WTC11 (cell line): ENCODE measurements around the gene MAPKAPK5. TPM values are rescaled to one million over a fixed set of nuclear protein-coding genes. Genes with fewer than 3 reads are reported as not detected.
"Not testable (repeated sequence)": the region's sequence is repeated elsewhere in the genome, so short reads cannot be mapped to it uniquely, and the experiment has no call there.

Source experiments
- ATAC-seq: fragments of 200-7000 bp; cut with Tn5 transposase; 2 replicates; pipeline ENCODE4 v1.10.0; 2021; ENCODE audit warnings: mild to moderate bottlenecking, moderate library complexity
- CTCF ChIA-PET: fragments of 300-600 bp; sonication (Branson Sonifier 250); formaldehyde crosslinking; loops from one replicate; lab custom pipeline; 2021; ENCODE audit warnings: antibody characterized with exemption; lab: Charles Lee
- POLR2A ChIA-PET: fragments of 350-600 bp; sonication (Branson Sonifier 250); formaldehyde crosslinking; loops from one replicate; lab custom pipeline; 2021; ENCODE audit warnings: antibody characterized with exemption; lab: Charles Lee
- DNase-seq: peaks from one replicate; pipeline ENCODE4 v3.0.0; 2021; ENCODE audit warnings: low spot score
- H3K27ac Mint-ChIP-seq: 2 replicates; pipeline ENCODE4 v1.8.0; 2021; ENCODE audit warnings: mixed read lengths
- H3K27me3 Mint-ChIP-seq: 2 replicates; pipeline ENCODE4 v1.8.0; 2021; ENCODE audit warnings: low read depth, mild to moderate bottlenecking, moderate library complexity, mixed read lengths
- H3K36me3 Mint-ChIP-seq: 2 replicates; pipeline ENCODE4 v1.8.0; 2021; ENCODE audit warnings: mixed read lengths
- H3K4me1 Mint-ChIP-seq: 2 replicates; pipeline ENCODE4 v1.8.0; 2022; ENCODE audit warnings: mixed read lengths
- H3K4me3 Mint-ChIP-seq: 2 replicates; pipeline ENCODE4 v1.8.0; 2021; ENCODE audit warnings: mild to moderate bottlenecking, moderate library complexity, mixed read lengths
- H3K9me3 Mint-ChIP-seq: 2 replicates; pipeline ENCODE4 v1.8.0; 2021; ENCODE audit warnings: mixed read lengths
- CREM ChIP-seq: sonication (generic); formaldehyde crosslinking; IDR thresholded peaks from 2 replicates; pipeline ENCODE4 v1.8.1; 2022; ENCODE audit warnings: mild to moderate bottlenecking, missing genetic modification reagents, moderate library complexity
- ESRRA ChIP-seq: sonication (generic); formaldehyde crosslinking; IDR thresholded peaks from 2 replicates; pipeline ENCODE4 v1.8.1; 2022; ENCODE audit warnings: mild to moderate bottlenecking, missing genetic modification reagents, borderline replicate concordance
- ETV6 ChIP-seq: sonication (generic); formaldehyde crosslinking; IDR thresholded peaks from 2 replicates; pipeline ENCODE4 v1.8.1; 2022; ENCODE audit warnings: mild to moderate bottlenecking, missing genetic modification reagents
- FOXJ3 ChIP-seq: sonication (generic); formaldehyde crosslinking; IDR thresholded peaks from 2 replicates; pipeline ENCODE4 v1.9.0; 2021; ENCODE audit warnings: missing genetic modification reagents, mild to moderate bottlenecking, borderline replicate concordance
- MXD4 ChIP-seq: fragments of 250-450 bp; sonication (Bioruptor Pico); IDR thresholded peaks from 2 replicates; pipeline ENCODE4 v1.8.0; 2021; ENCODE audit warnings: mild to moderate bottlenecking, moderate library complexity, borderline replicate concordance
- MYBL2 ChIP-seq: sonication (generic); formaldehyde crosslinking; IDR thresholded peaks from 2 replicates; pipeline ENCODE4 v1.8.1; 2023; ENCODE audit warnings: mild to moderate bottlenecking, moderate library complexity, missing genetic modification reagents
- RELA ChIP-seq: sonication (generic); formaldehyde crosslinking; IDR thresholded peaks from 2 replicates; pipeline ENCODE4 v1.8.1; 2022; ENCODE audit warnings: missing genetic modification reagents, mild to moderate bottlenecking, borderline replicate concordance
- TP53 ChIP-seq: sonication (generic); formaldehyde crosslinking; IDR thresholded peaks from 2 replicates; pipeline ENCODE4 v1.8.1; 2023; ENCODE audit warnings: mild to moderate bottlenecking, missing genetic modification reagents
- ZNF232 ChIP-seq: sonication (generic); formaldehyde crosslinking; IDR thresholded peaks from 2 replicates; pipeline ENCODE4 v1.8.0; 2022; ENCODE audit warnings: mild to moderate bottlenecking, missing genetic modification reagents
- ZNF317 ChIP-seq: sonication (generic); formaldehyde crosslinking; IDR thresholded peaks from 2 replicates; pipeline ENCODE4 v1.8.1; 2023; ENCODE audit warnings: low read depth, mild to moderate bottlenecking, moderate library complexity, missing genetic modification reagents, borderline replicate concordance
- ZNF671 ChIP-seq: fragments of 250-450 bp; sonication (Bioruptor Pico); IDR thresholded peaks from 2 replicates; pipeline ENCODE4 v1.8.0; 2021; ENCODE audit warnings: mild to moderate bottlenecking
- total RNA-seq: library from RNA; stranded (reverse); gene quantifications from 3 replicates; pipeline ENCODE4 v1.2.3, GENCODE V29; 2021
- TF ChIP-seq, protein P1 (sequence below): sonication (generic); formaldehyde crosslinking; conservative IDR thresholded peaks from 2 replicates; pipeline ENCODE4 v1.8.1; 2022; ENCODE audit warnings: mild to moderate bottlenecking, missing genetic modification reagents
- TF ChIP-seq, protein P2 (sequence below): sonication (generic); formaldehyde crosslinking; IDR thresholded peaks from 2 replicates; pipeline ENCODE4 v1.8.0; 2022; ENCODE audit warnings: mild to moderate bottlenecking, missing genetic modification reagents
- TF ChIP-seq, protein P3 (sequence below): sonication (generic); formaldehyde crosslinking; conservative IDR thresholded peaks from 2 replicates; pipeline ENCODE4 v1.8.1; 2023; ENCODE audit warnings: mild to moderate bottlenecking, low read depth, missing genetic modification reagents, moderate library complexity
- TF ChIP-seq, protein P4 (sequence below): fragments of 250-450 bp; sonication (Bioruptor Pico); conservative IDR thresholded peaks from 2 replicates; pipeline ENCODE4 v1.9.0; 2021; ENCODE audit warnings: mild to moderate bottlenecking
- TF ChIP-seq, protein P5 (sequence below): fragments of 250-450 bp; sonication (Bioruptor Pico); IDR thresholded peaks from 2 replicates; pipeline ENCODE4 v1.9.0; 2021; ENCODE audit warnings: moderate library complexity, mild to moderate bottlenecking, inconsistent platforms, borderline replicate concordance
- TF ChIP-seq, protein P6 (sequence below): sonication (generic); formaldehyde crosslinking; IDR thresholded peaks from 2 replicates; pipeline ENCODE4 v1.8.1; 2023; ENCODE audit warnings: mild to moderate bottlenecking, missing genetic modification reagents, borderline replicate concordance
- TF ChIP-seq, protein P7 (sequence below): sonication (generic); formaldehyde crosslinking; IDR thresholded peaks from 2 replicates; pipeline ENCODE4 v1.8.1; 2022; ENCODE audit warnings: missing genetic modification reagents, borderline replicate concordance

The MAPKAPK5 gene
- total RNA-seq, 1 experiment from 2014 or later, result 81.8 TPM

DNA sequence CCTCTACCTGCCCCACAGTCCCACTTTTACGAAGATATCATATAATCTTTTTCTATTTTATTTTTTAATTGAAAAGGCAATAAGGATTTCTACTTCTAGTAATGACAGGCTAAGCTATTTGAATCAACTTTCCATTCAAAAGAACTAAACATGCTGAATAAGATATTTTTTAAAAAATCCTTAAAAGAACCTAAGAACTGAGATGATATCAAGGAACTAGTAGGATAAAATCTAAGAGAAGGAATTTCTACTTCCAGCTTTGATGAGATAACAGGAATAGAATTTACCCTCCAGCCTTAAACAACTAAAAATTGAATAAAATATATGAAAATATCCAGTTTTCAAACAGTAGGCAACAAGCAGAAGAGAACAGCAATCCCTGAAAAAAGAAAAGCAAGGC lies 101.9 kb downstream of the MAPKAPK5 start:
- H3K9me3 Mint-ChIP-seq, result peaks cover 3% of the 10 kb centered on the region; the same call in 1 of the 2 replicates

DNA sequence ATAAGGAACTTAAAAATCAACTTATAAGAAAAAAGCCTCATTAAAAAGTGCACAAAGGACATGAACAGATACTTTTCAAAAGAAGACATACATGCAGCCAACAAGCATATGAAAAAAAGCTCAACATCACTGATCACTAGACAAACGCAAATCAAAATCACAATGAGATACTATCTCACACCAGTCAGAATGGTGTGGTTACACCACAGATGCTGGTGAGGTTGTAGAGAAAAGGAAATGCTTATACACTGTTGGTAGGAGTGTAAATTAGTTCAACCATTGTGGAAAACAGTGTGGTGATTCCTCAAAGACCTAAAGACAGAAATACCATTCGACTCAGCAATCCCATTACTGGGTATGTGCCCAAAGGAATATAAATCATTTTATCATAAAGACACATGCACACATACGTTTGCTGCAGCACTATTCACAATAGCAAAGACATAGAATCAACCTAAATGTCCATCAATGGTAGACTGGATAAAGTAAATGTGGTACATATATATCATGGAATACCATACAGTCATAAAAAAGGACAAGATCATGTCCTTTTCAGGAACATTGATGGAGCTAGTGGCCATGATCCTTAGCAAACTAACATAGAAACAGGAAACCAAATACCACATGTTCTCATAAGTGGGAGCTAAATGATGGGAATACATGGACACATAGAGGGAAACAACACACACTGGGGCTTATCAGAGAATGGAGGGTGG lies 109.1 kb downstream of the MAPKAPK5 start:
- peaks cover 47% of the 10 kb centered on the region for H3K9me3 Mint-ChIP-seq

More for the DNA sequence above, 101.9 kb downstream of the MAPKAPK5 start:
- Mint-ChIP-seq H3K4me1 (peaks cover 5% of the 10 kb centered on the region), H3K36me3 (no peaks in the 10 kb centered on the region), H3K27ac (no peak overlapping the region)
- ChIA-PET POLR2A (no interaction called here), CTCF (interaction anchor here (0.9 to 3.9 kb wide), 5 partner anchors 54 to 845 kb away, joined by 3 to 33 read pairs (median 3); partner anchors contain the start of genes ERP29 and TMEM116)
- TF ChIP-seq, protein P1, sequence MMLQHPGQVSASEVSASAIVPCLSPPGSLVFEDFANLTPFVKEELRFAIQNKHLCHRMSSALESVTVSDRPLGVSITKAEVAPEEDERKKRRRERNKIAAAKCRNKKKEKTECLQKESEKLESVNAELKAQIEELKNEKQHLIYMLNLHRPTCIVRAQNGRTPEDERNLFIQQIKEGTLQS (CRISPR knock-in tag), result no peak
- TF ChIP-seq, protein P2, sequence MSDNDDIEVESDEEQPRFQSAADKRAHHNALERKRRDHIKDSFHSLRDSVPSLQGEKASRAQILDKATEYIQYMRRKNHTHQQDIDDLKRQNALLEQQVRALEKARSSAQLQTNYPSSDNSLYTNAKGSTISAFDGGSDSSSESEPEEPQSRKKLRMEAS, result no peak
- TF ChIP-seq, protein P3, sequence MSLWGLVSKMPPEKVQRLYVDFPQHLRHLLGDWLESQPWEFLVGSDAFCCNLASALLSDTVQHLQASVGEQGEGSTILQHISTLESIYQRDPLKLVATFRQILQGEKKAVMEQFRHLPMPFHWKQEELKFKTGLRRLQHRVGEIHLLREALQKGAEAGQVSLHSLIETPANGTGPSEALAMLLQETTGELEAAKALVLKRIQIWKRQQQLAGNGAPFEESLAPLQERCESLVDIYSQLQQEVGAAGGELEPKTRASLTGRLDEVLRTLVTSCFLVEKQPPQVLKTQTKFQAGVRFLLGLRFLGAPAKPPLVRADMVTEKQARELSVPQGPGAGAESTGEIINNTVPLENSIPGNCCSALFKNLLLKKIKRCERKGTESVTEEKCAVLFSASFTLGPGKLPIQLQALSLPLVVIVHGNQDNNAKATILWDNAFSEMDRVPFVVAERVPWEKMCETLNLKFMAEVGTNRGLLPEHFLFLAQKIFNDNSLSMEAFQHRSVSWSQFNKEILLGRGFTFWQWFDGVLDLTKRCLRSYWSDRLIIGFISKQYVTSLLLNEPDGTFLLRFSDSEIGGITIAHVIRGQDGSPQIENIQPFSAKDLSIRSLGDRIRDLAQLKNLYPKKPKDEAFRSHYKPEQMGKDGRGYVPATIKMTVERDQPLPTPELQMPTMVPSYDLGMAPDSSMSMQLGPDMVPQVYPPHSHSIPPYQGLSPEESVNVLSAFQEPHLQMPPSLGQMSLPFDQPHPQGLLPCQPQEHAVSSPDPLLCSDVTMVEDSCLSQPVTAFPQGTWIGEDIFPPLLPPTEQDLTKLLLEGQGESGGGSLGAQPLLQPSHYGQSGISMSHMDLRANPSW (CRISPR knock-in tag), result no peak
- TF ChIP-seq TP53 (CRISPR knock-in tag) (no peak), ZNF671 (CRISPR knock-in tag) (no peak), ETV6 (CRISPR knock-in tag) (no peak), ZNF317 (CRISPR knock-in tag) (no peak), FOXJ3 (no peak), RELA (no peak), CREM (CRISPR knock-in tag) (no peak), MXD4 (CRISPR knock-in tag) (no peak), MYBL2 (CRISPR knock-in tag) (no peak), ZNF232 (CRISPR knock-in tag) (no peak), ESRRA (no peak)
- TF ChIP-seq, protein P4, sequence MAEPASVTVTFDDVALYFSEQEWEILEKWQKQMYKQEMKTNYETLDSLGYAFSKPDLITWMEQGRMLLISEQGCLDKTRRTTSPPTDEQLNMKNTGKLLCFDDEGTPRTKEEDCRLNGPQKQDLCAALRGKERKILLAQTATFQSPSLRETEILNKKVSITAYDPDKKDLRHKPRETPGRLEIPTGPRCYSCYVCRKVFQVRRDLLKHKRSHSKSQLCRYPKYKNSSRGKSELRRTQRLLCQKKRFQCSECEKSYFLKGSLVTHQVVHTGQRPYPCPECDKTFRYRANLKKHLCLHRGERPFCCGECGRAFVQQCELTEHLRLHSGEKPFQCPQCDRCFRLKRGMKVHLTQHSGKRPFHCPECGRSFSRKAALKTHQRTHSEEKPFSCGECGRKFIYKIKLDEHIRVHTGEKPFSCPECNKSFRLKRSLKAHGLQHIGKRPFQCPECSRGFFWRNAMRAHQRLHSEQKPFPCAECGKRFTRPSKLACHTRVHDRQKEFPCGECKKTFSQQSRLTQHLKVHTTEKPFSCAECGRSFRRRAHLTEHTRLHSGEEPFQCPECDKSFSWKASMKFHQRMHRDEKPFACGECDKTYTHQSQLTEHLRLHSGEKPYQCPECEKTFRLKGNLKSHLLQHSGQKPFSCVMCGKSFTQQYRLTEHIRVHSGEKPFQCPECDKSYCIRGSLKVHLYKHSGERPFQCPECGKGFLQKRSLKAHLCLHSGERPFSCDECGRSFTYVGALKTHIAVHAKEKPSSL (CRISPR knock-in tag), result no peak
- TF ChIP-seq, protein P5, sequence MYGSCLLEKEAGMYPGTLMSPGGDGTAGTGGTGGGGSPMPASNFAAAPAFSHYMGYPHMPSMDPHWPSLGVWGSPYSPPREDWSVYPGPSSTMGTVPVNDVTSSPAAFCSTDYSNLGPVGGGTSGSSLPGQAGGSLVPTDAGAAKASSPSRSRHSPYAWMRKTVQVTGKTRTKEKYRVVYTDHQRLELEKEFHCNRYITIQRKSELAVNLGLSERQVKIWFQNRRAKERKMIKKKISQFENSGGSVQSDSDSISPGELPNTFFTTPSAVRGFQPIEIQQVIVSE (CRISPR knock-in tag), result no peak
- TF ChIP-seq, protein P6, sequence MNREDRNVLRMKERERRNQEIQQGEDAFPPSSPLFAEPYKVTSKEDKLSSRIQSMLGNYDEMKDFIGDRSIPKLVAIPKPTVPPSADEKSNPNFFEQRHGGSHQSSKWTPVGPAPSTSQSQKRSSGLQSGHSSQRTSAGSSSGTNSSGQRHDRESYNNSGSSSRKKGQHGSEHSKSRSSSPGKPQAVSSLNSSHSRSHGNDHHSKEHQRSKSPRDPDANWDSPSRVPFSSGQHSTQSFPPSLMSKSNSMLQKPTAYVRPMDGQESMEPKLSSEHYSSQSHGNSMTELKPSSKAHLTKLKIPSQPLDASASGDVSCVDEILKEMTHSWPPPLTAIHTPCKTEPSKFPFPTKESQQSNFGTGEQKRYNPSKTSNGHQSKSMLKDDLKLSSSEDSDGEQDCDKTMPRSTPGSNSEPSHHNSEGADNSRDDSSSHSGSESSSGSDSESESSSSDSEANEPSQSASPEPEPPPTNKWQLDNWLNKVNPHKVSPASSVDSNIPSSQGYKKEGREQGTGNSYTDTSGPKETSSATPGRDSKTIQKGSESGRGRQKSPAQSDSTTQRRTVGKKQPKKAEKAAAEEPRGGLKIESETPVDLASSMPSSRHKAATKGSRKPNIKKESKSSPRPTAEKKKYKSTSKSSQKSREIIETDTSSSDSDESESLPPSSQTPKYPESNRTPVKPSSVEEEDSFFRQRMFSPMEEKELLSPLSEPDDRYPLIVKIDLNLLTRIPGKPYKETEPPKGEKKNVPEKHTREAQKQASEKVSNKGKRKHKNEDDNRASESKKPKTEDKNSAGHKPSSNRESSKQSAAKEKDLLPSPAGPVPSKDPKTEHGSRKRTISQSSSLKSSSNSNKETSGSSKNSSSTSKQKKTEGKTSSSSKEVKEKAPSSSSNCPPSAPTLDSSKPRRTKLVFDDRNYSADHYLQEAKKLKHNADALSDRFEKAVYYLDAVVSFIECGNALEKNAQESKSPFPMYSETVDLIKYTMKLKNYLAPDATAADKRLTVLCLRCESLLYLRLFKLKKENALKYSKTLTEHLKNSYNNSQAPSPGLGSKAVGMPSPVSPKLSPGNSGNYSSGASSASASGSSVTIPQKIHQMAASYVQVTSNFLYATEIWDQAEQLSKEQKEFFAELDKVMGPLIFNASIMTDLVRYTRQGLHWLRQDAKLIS (CRISPR knock-in tag), result no peak
- TF ChIP-seq, protein P7, sequence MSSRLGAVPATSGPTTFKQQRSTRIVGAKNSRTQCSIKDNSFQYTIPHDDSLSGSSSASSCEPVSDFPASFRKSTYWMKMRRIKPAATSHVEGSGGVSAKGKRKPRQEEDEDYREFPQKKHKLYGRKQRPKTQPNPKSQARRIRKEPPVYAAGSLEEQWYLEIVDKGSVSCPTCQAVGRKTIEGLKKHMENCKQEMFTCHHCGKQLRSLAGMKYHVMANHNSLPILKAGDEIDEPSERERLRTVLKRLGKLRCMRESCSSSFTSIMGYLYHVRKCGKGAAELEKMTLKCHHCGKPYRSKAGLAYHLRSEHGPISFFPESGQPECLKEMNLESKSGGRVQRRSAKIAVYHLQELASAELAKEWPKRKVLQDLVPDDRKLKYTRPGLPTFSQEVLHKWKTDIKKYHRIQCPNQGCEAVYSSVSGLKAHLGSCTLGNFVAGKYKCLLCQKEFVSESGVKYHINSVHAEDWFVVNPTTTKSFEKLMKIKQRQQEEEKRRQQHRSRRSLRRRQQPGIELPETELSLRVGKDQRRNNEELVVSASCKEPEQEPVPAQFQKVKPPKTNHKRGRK (CRISPR knock-in tag), result no peak
- TF ChIP-seq, all 79 proteins: peak for 0
- no peak overlapping the region for H3K4me3 Mint-ChIP-seq
- no peak for ATAC-seq
- H3K27me3 Mint-ChIP-seq, result no peaks in the 10 kb centered on the region
- DNase-seq, result no peak

More for the DNA sequence above, 109.1 kb downstream of the MAPKAPK5 start:
- DNase-seq, POLR2A ChIA-PET, H3K27me3 Mint-ChIP-seq, CTCF ChIA-PET, H3K4me3 Mint-ChIP-seq, H3K4me1 Mint-ChIP-seq, ATAC-seq, H3K27ac Mint-ChIP-seq: not testable (repeated sequence)
- H3K36me3 Mint-ChIP-seq, result peaks cover 34% of the 10 kb centered on the region
